HG03457 (cell line): ENCODE data around the gene ZNF586.
A peak's percentile ranks its signal among the peaks of the same experiment; 100 is the strongest.
"Not testable (repeated sequence)": the region's sequence is repeated elsewhere in the genome, so short reads cannot be mapped to it uniquely, and the experiment has no call there.

Experiments used
- ATAC-seq: cut with Tn5 transposase; IDR thresholded peaks from one replicate; pipeline ENCODE4 v1.9.1; 2021; ENCODE audit warnings: moderate number of reproducible peaks; ENCODE audit not compliant: unreplicated experiment

The ZNF586 gene

GRCh38 chr19:57769345-57770131 is at the start of gene ZNF586:
Gene ZNF586 (plus strand): TSS chr19:57769676. CDS start chr19:57769843, 167 bp downstream.
- ATAC-seq = peak; percentile 84

- ATAC-seq = no peak
Observed at GRCh38 chr19:57719901-57720519, 49.5 kb upstream of the ZNF586 start.

GRCh38 chr19:57720878-57721277 is 48.6 kb upstream of the ZNF586 start:
- ATAC-seq = no peak

- ATAC-seq = not testable (repeated sequence)
Observed at GRCh38 chr19:57738320-57738719, 31.2 kb upstream of the ZNF586 start.

- not testable (repeated sequence) for ATAC-seq
Observed at GRCh38 chr19:57738770-57739169, 30.7 kb upstream of the ZNF586 start.

GRCh38 chr19:57746580-57747471 is 22.6 kb upstream of the ZNF586 start, which contains the start of gene ZNF776:
Gene ZNF776 (plus strand): TSS chr19:57746815. CDS start chr19:57747059, 244 bp downstream.
- ATAC-seq = peak; percentile 95

- ATAC-seq = no peak
Observed at GRCh38 chr19:57747472-57747807, 22.0 kb upstream of the ZNF586 start.

- no peak for ATAC-seq
Observed at GRCh38 chr19:57748029-57748428, 21.4 kb upstream of the ZNF586 start.

GRCh38 chr19:57754091-57754673 is 15.3 kb upstream of the ZNF586 start:
- no peak for ATAC-seq

- no peak for ATAC-seq
Observed at GRCh38 chr19:57755031-57755430, 14.4 kb upstream of the ZNF586 start.

GRCh38 chr19:57757941-57758340 is 11.5 kb upstream of the ZNF586 start:
- ATAC-seq = no peak

GRCh38 chr19:57759096-57759495 is 10.4 kb upstream of the ZNF586 start:
- no peak for ATAC-seq

- no peak for ATAC-seq
Observed at GRCh38 chr19:57771417-57771816, 1.9 kb downstream of the ZNF586 start.

GRCh38 chr19:57773488-57773887 is 4.0 kb downstream of the ZNF586 start:
- ATAC-seq = no peak

GRCh38 chr19:57776764-57777296 is 7.4 kb downstream of the ZNF586 start:
- no peak for ATAC-seq

GRCh38 chr19:57778336-57778735 is 8.9 kb downstream of the ZNF586 start:
- no peak for ATAC-seq

GRCh38 chr19:57779220-57779845 is 9.9 kb downstream of the ZNF586 start:
- ATAC-seq = no peak

GRCh38 chr19:57786286-57786685 is 16.8 kb downstream of the ZNF586 start:
- no peak for ATAC-seq

GRCh38 chr19:57786906-57787305 is 17.4 kb downstream of the ZNF586 start:
- no peak for ATAC-seq

GRCh38 chr19:57788114-57788692 is 18.7 kb downstream of the ZNF586 start:
- no peak for ATAC-seq
